22Rv1 (cell line): ENCODE data around the gene RAB11FIP5.

Source experiments
- ZFX ChIP-seq: fragments of 450-650 bp; IDR thresholded peaks from 2 replicates; pipeline ENCODE4 v1.6.1; 2017; ENCODE audit warnings: antibody characterized with exemption, borderline replicate concordance
- TF ChIP-seq, protein P1 (sequence below): fragments of 450-650 bp; IDR thresholded peaks from 2 replicates; pipeline ENCODE4 v1.5.1; 2017; ENCODE audit warnings: mild to moderate bottlenecking

DNA sequence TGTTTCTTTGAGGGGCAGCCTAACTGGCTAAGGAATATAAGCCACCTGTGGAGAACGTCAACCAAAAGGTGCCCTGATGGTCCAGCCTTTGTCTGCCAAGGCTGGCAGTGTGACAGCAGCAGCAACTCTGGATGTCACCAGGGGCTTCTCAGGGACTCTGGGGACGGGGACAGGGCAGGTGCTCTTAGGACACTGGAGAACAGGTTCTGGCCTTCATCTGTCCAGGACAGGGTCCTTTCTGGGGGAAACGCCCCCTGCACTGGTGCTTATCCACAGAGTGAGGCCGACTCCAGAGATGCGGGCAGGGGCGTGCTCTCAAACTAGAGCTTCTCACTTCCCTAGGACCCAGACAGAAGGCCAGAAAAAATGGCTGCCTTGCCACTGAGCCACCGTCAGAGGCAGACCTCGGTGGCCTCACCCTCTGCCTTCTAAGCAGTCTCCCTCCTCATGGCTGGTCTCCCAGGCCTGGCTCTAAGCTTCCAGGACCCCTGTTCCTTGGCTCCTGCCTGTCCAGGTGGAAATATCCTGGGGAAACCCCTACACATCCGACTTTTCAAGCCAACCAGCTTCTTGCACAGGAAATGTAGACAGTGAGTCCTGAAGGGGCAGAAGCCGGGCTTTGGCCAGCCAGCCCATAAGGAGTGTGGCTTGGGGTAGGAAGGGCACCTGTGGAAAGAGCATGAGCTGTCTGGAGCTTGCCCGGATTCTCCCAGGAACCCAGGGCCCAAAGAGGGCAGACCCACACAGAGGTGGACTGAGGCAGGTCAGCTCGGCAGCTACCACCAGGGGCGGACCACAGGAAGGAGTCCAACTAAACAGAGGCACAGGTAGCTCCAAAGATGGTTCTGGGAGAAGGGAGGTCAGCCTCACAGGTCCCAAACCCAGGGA lies 30.0 kb downstream of the RAB11FIP5 start:
- TF ChIP-seq, protein P1, sequence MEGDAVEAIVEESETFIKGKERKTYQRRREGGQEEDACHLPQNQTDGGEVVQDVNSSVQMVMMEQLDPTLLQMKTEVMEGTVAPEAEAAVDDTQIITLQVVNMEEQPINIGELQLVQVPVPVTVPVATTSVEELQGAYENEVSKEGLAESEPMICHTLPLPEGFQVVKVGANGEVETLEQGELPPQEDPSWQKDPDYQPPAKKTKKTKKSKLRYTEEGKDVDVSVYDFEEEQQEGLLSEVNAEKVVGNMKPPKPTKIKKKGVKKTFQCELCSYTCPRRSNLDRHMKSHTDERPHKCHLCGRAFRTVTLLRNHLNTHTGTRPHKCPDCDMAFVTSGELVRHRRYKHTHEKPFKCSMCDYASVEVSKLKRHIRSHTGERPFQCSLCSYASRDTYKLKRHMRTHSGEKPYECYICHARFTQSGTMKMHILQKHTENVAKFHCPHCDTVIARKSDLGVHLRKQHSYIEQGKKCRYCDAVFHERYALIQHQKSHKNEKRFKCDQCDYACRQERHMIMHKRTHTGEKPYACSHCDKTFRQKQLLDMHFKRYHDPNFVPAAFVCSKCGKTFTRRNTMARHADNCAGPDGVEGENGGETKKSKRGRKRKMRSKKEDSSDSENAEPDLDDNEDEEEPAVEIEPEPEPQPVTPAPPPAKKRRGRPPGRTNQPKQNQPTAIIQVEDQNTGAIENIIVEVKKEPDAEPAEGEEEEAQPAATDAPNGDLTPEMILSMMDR: no peak
- TF ChIP-seq ZFX: no peak
